ENCODE data around the gene RAB6B. TPM values are rescaled to one million over a fixed set of nuclear protein-coding genes. Genes with fewer than 3 reads are reported as not detected.

Gene RAB6B
- total and polyA plus RNA-seq, 4 experiments from 2014 or later: 0.34 to 1.8 (median 0.46) TPM

GRCh38 chr3:133891662-133892378 is 3.9 kb downstream of the RAB6B start:
- H3K4me3 ChIP-seq (ENCODE audit: low read length in 2 of 2): no peak overlapping the region
- Mint-ChIP-seq H3K36me3 (no peaks in the 10 kb centered on the region), H3K27ac (peak overlapping the region in 1 of 7 donors; percentile 70), H3K4me3 (no peak overlapping the region), H3K9me3 (no peaks in the 10 kb centered on the region), H3K4me1 (peaks cover 0 to 13% (median 7%) of the 10 kb centered on the region in 4 donors), H3K27me3 (peaks cover 19 to 30% of the 10 kb centered on the region in 2 donors)
- no peaks in the 10 kb centered on the region for H3K36me3 ChIP-seq (ENCODE audit: insufficient read depth, low read length)
- H3K27ac ChIP-seq (ENCODE audit: low read depth, low read length): no peak overlapping the region
- H3K27me3 ChIP-seq (ENCODE audit: insufficient read depth, low read length): no peaks in the 10 kb centered on the region
- no peaks in the 10 kb centered on the region for H3K9me3 ChIP-seq (ENCODE audit: control insufficient read depth in 1 of 2, low read length in 2 of 2)
- H3K4me1 ChIP-seq (ENCODE audit: insufficient read depth, low read length): no peaks in the 10 kb centered on the region
- ChIA-PET CTCF (ENCODE audit: partially characterized antibody) (no interaction called here), POLR2A (ENCODE audit: partially characterized antibody) (no interaction called here)
- DNase-seq: no peak
- intact Hi-C loops (cut with micrococcal nuclease): no loop called here

- no peaks in the 10 kb centered on the region for H3K36me3 Mint-ChIP-seq
- no peaks in the 10 kb centered on the region for H3K4me1 ChIP-seq (ENCODE audit: insufficient read depth, low read length)
- H3K27ac Mint-ChIP-seq: peak overlapping the region in 1 of 7 donors; percentile 77
- DNase-seq: no peak
- no peak overlapping the region for H3K27ac ChIP-seq (ENCODE audit: low read depth, low read length)
- CTCF ChIA-PET (ENCODE audit: partially characterized antibody): no interaction called here
- H3K4me3 Mint-ChIP-seq: no peak overlapping the region
- H3K9me3 ChIP-seq (ENCODE audit: control insufficient read depth in 1 of 2, low read length in 2 of 2): no peaks in the 10 kb centered on the region
- H3K9me3 Mint-ChIP-seq: no peaks in the 10 kb centered on the region
- POLR2A ChIA-PET (ENCODE audit: partially characterized antibody): no interaction called here
- H3K4me3 ChIP-seq (ENCODE audit: low read length in 2 of 2): no peak overlapping the region
- H3K4me1 Mint-ChIP-seq: peaks cover 0 to 7% (median 3%) of the 10 kb centered on the region in 4 donors
- H3K36me3 ChIP-seq (ENCODE audit: insufficient read depth, low read length): no peaks in the 10 kb centered on the region
- peaks cover 12 to 26% of the 10 kb centered on the region in 2 donors for H3K27me3 Mint-ChIP-seq
- H3K27me3 ChIP-seq (ENCODE audit: insufficient read depth, low read length): no peaks in the 10 kb centered on the region
- intact Hi-C loops (cut with micrococcal nuclease): no loop called here
Measured at GRCh38 chr3:133890972-133891644, 4.6 kb downstream of the RAB6B start.

- H3K4me1 Mint-ChIP-seq: peaks cover 0 to 7% (median 2%) of the 10 kb centered on the region in 4 donors
- H3K4me1 ChIP-seq (ENCODE audit: insufficient read depth, low read length): no peaks in the 10 kb centered on the region
- H3K9me3 Mint-ChIP-seq: no peaks in the 10 kb centered on the region
- no peak for DNase-seq
- H3K9me3 ChIP-seq (ENCODE audit: control insufficient read depth in 1 of 2, low read length in 2 of 2): no peaks in the 10 kb centered on the region
- H3K27me3 Mint-ChIP-seq: peaks cover 12 to 25% of the 10 kb centered on the region in 2 donors
- ChIA-PET CTCF (ENCODE audit: partially characterized antibody) (no interaction called here), POLR2A (ENCODE audit: partially characterized antibody) (no interaction called here)
- no peaks in the 10 kb centered on the region for H3K36me3 Mint-ChIP-seq
- no peak overlapping the region for H3K27ac Mint-ChIP-seq
- no peak overlapping the region for H3K4me3 ChIP-seq (ENCODE audit: low read length in 2 of 2)
- intact Hi-C loops (cut with micrococcal nuclease): no loop called here
- no peak overlapping the region for H3K27ac ChIP-seq (ENCODE audit: low read depth, low read length)
- H3K36me3 ChIP-seq (ENCODE audit: insufficient read depth, low read length): no peaks in the 10 kb centered on the region
- H3K4me3 Mint-ChIP-seq: no peak overlapping the region
- no peaks in the 10 kb centered on the region for H3K27me3 ChIP-seq (ENCODE audit: insufficient read depth, low read length)
Measured at GRCh38 chr3:133890037-133890436, 5.6 kb downstream of the RAB6B start.

- no peaks in the 10 kb centered on the region for H3K27me3 ChIP-seq (ENCODE audit: insufficient read depth, low read length)
- Mint-ChIP-seq H3K9me3 (no peaks in the 10 kb centered on the region), H3K27ac (no peak overlapping the region), H3K36me3 (no peaks in the 10 kb centered on the region), H3K27me3 (peaks cover 18 to 27% of the 10 kb centered on the region in 2 donors), H3K4me3 (no peak overlapping the region), H3K4me1 (peaks cover 0 to 11% (median 3%) of the 10 kb centered on the region in 4 donors)
- intact Hi-C loops (cut with micrococcal nuclease): no loop called here
- no peak overlapping the region for H3K27ac ChIP-seq (ENCODE audit: low read depth, low read length)
- CTCF ChIA-PET (ENCODE audit: partially characterized antibody): no interaction called here
- H3K9me3 ChIP-seq (ENCODE audit: control insufficient read depth in 1 of 2, low read length in 2 of 2): no peaks in the 10 kb centered on the region
- no peak for DNase-seq
- H3K4me3 ChIP-seq (ENCODE audit: low read length in 2 of 2): no peak overlapping the region
- H3K4me1 ChIP-seq (ENCODE audit: insufficient read depth, low read length): no peaks in the 10 kb centered on the region
- POLR2A ChIA-PET (ENCODE audit: partially characterized antibody): no interaction called here
- H3K36me3 ChIP-seq (ENCODE audit: insufficient read depth, low read length): no peaks in the 10 kb centered on the region
Measured at GRCh38 chr3:133888726-133889340, 6.8 kb downstream of the RAB6B start.

GRCh38 chr3:133887803-133888703 is 7.6 kb downstream of the RAB6B start:
- ChIA-PET POLR2A (ENCODE audit: partially characterized antibody) (no interaction called here), CTCF (ENCODE audit: partially characterized antibody) (no interaction called here)
- Histone ChIP-seq H3K36me3 (ENCODE audit: insufficient read depth, low read length) (no peaks in the 10 kb centered on the region), H3K9me3 (ENCODE audit: control insufficient read depth in 1 of 2, low read length in 2 of 2) (no peaks in the 10 kb centered on the region), H3K4me3 (ENCODE audit: low read length in 2 of 2) (no peak overlapping the region), H3K4me1 (ENCODE audit: insufficient read depth, low read length) (no peaks in the 10 kb centered on the region), H3K27ac (ENCODE audit: low read depth, low read length) (no peak overlapping the region), H3K27me3 (ENCODE audit: insufficient read depth, low read length) (no peaks in the 10 kb centered on the region)
- no peak for DNase-seq
- no peaks in the 10 kb centered on the region for H3K36me3 Mint-ChIP-seq
- H3K4me3 Mint-ChIP-seq: no peak overlapping the region
- H3K4me1 Mint-ChIP-seq: peaks cover 0 to 14% (median 7%) of the 10 kb centered on the region in 4 donors
- H3K27me3 Mint-ChIP-seq: peaks cover 17 to 19% of the 10 kb centered on the region in 2 donors
- no peaks in the 10 kb centered on the region for H3K9me3 Mint-ChIP-seq
- intact Hi-C loops (cut with micrococcal nuclease): no loop called here
- no peak overlapping the region for H3K27ac Mint-ChIP-seq

GRCh38 chr3:133887074-133887802 is 8.4 kb downstream of the RAB6B start:
- Histone ChIP-seq H3K36me3 (ENCODE audit: insufficient read depth, low read length) (no peaks in the 10 kb centered on the region), H3K27me3 (ENCODE audit: insufficient read depth, low read length) (no peaks in the 10 kb centered on the region), H3K9me3 (ENCODE audit: control insufficient read depth in 1 of 2, low read length in 2 of 2) (no peaks in the 10 kb centered on the region), H3K27ac (ENCODE audit: low read depth, low read length) (no peak overlapping the region), H3K4me1 (ENCODE audit: insufficient read depth, low read length) (peaks cover 7% of the 10 kb centered on the region), H3K4me3 (ENCODE audit: low read length in 2 of 2) (no peak overlapping the region)
- Mint-ChIP-seq H3K27me3 (peaks cover 15 to 17% of the 10 kb centered on the region in 2 donors), H3K9me3 (no peaks in the 10 kb centered on the region), H3K36me3 (no peaks in the 10 kb centered on the region), H3K27ac (no peak overlapping the region), H3K4me1 (peaks cover 0 to 22% (median 12%) of the 10 kb centered on the region in 4 donors), H3K4me3 (no peak overlapping the region)
- intact Hi-C loops (cut with micrococcal nuclease): no loop called here
- ChIA-PET POLR2A (ENCODE audit: partially characterized antibody) (no interaction called here), CTCF (ENCODE audit: partially characterized antibody) (no interaction called here)
- DNase-seq: no peak
